ENCODE data around the gene FBXO24. TPM values are rescaled to one million over a fixed set of nuclear protein-coding genes. Genes with fewer than 3 reads are reported as not detected.
A peak's percentile ranks its signal among the peaks of the same experiment; 100 is the strongest.

Gene FBXO24
- polyA plus RNA-seq, 1 donor (not counting 4 experiments of a cell fraction or from before 2014, with no cell fraction given), result 0.22 TPM

DNA sequence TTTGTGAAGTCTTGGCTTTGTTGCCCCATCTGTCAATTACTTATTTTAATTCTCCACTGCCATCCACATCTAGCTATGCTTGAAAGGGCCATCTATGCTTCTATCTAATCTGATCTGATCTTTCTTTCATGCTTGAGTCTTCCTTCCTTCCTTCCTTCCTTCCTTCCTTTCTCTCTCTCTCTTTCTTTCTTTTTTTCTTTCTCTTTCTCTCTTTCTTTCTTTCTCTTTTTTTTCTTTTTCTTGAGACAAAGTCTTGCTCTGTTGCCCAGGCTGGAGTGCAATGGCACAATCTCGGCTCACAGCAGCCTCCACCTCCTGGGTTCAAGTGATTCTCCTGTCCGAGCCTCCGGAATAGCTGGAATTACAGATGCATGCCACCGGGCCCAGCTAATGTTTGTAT is 43.9 kb downstream of the FBXO24 start:
- H3K9ac ChIP-seq (ENCODE audit: control insufficient read depth, extremely low read depth, insufficient read depth, low read length), result no peak overlapping the region
- H3K36me3 ChIP-seq (ENCODE audit: control insufficient read depth in 2 of 2, extremely low read depth in 1 of 2, insufficient read depth in 2 of 2, low read length in 2 of 2), result no peaks in the 10 kb centered on the region
- DNase-seq (ENCODE audit: low read depth, low spot score), result no peak
- no peaks in the 10 kb centered on the region for H4K20me1 ChIP-seq (ENCODE audit: control insufficient read depth, extremely low read depth, insufficient read depth, low read length)
- no peak overlapping the region for H3K4me3 ChIP-seq (ENCODE audit: control insufficient read depth in 2 of 3, extremely low read depth in 1 of 3, insufficient read depth in 2 of 3, low read depth in 1 of 3, low read length in 3 of 3)
- peaks cover 12% of the 10 kb centered on the region for H3K4me1 ChIP-seq (ENCODE audit: control insufficient read depth, extremely low read depth, insufficient read depth, low read length)
- no peak for FAIRE-seq
- H3K27ac ChIP-seq (ENCODE audit: control insufficient read depth, insufficient read depth, low read length), result no peak overlapping the region
- no peaks in the 10 kb centered on the region for H3K79me2 ChIP-seq (ENCODE audit: control insufficient read depth, insufficient read depth, low read length)
- no peak overlapping the region for H3K4me2 ChIP-seq (ENCODE audit: control insufficient read depth, extremely low read depth, insufficient read depth, low read depth, low read length)
- no peak for TF ChIP-seq EZH2 (IDR thresholded peaks at IDR 0.05; ENCODE audit: low read length)
- TF ChIP-seq, protein P1, sequence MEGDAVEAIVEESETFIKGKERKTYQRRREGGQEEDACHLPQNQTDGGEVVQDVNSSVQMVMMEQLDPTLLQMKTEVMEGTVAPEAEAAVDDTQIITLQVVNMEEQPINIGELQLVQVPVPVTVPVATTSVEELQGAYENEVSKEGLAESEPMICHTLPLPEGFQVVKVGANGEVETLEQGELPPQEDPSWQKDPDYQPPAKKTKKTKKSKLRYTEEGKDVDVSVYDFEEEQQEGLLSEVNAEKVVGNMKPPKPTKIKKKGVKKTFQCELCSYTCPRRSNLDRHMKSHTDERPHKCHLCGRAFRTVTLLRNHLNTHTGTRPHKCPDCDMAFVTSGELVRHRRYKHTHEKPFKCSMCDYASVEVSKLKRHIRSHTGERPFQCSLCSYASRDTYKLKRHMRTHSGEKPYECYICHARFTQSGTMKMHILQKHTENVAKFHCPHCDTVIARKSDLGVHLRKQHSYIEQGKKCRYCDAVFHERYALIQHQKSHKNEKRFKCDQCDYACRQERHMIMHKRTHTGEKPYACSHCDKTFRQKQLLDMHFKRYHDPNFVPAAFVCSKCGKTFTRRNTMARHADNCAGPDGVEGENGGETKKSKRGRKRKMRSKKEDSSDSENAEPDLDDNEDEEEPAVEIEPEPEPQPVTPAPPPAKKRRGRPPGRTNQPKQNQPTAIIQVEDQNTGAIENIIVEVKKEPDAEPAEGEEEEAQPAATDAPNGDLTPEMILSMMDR (optimal IDR thresholded peaks at IDR 0.05 in 1 of 3, IDR thresholded peaks at IDR 0.05 in 1 of 3, conservative IDR thresholded peaks at IDR 0.05 in 1 of 3; ENCODE audit: extremely low read depth in 1 of 3, insufficient read depth in 2 of 3, low read length in 3 of 3), result no peak
- H3K9me1 ChIP-seq (ENCODE audit: control insufficient read depth, extremely low read depth, insufficient read depth, low read length), result no peaks in the 10 kb centered on the region
- H3K27me3 ChIP-seq (ENCODE audit: control insufficient read depth, extremely low read depth, insufficient read depth, low read length), result peaks cover 10% of the 10 kb centered on the region
- H2AFZ ChIP-seq (ENCODE audit: control insufficient read depth, low read length), result no peak overlapping the region
- dilution Hi-C loops (cut with MboI; ENCODE audit: extremely low pct_ligation_motif_present, low sequenced_read_pairs), result no loop called here
- no peaks in the 10 kb centered on the region for H3K9me3 ChIP-seq (ENCODE audit: control insufficient read depth, low read depth, low read length)

GRCh38 chr7:100632951-100633717 is 47.0 kb downstream of the FBXO24 start:
- TF ChIP-seq EZH2 (IDR thresholded peaks at IDR 0.05; ENCODE audit: low read length), result no peak
- TF ChIP-seq, protein P1 (optimal IDR thresholded peaks at IDR 0.05 in 1 of 3, IDR thresholded peaks at IDR 0.05 in 1 of 3, conservative IDR thresholded peaks at IDR 0.05 in 1 of 3; ENCODE audit: extremely low read depth in 1 of 3, insufficient read depth in 2 of 3, low read length in 3 of 3), result peak; percentile 29 to 59 (median 59)
- Histone ChIP-seq H3K9me3 (ENCODE audit: control insufficient read depth, low read depth, low read length) (no peaks in the 10 kb centered on the region), H3K36me3 (ENCODE audit: control insufficient read depth in 2 of 2, extremely low read depth in 1 of 2, insufficient read depth in 2 of 2, low read length in 2 of 2) (no peaks in the 10 kb centered on the region), H4K20me1 (ENCODE audit: control insufficient read depth, extremely low read depth, insufficient read depth, low read length) (no peaks in the 10 kb centered on the region), H3K4me2 (ENCODE audit: control insufficient read depth, extremely low read depth, insufficient read depth, low read depth, low read length) (peak overlapping the region; percentile 76), H2AFZ (ENCODE audit: control insufficient read depth, low read length) (peak overlapping the region; percentile 84), H3K27ac (ENCODE audit: control insufficient read depth, insufficient read depth, low read length) (no peak overlapping the region), H3K4me3 (ENCODE audit: control insufficient read depth in 2 of 3, extremely low read depth in 1 of 3, insufficient read depth in 2 of 3, low read depth in 1 of 3, low read length in 3 of 3) (peak overlapping the region; percentile 36 to 51 (median 49)), H3K27me3 (ENCODE audit: control insufficient read depth, extremely low read depth, insufficient read depth, low read length) (peaks cover 10% of the 10 kb centered on the region), H3K9ac (ENCODE audit: control insufficient read depth, extremely low read depth, insufficient read depth, low read length) (peak overlapping the region; percentile 15), H3K4me1 (ENCODE audit: control insufficient read depth, extremely low read depth, insufficient read depth, low read length) (peaks cover 5% of the 10 kb centered on the region), H3K9me1 (ENCODE audit: control insufficient read depth, extremely low read depth, insufficient read depth, low read length) (no peaks in the 10 kb centered on the region), H3K79me2 (ENCODE audit: control insufficient read depth, insufficient read depth, low read length) (no peaks in the 10 kb centered on the region)
- no peak for DNase-seq (ENCODE audit: low read depth, low spot score)
- no peak for FAIRE-seq
- dilution Hi-C loops (cut with MboI; ENCODE audit: extremely low pct_ligation_motif_present, low sequenced_read_pairs), result no loop called here
